ENCODE results near the gene ADISSP. TPM values are rescaled to one million over a fixed set of nuclear protein-coding genes. Genes with fewer than 3 reads are reported as not detected.

ADISSP gene
- total RNA-seq, 4 donors from 2014 or later = 11.6 to 17.0 (median 16.3) TPM

GRCh38 chr20:3781153-3781910 lies 13.8 kb upstream of the ADISSP start, which contains the start of gene SPEF1:
Gene SPEF1 (minus strand): TSS chr20:3781448. CDS start chr20:3781287, 161 bp downstream.
- no peak within 1 kb of the TSS for H3K27ac ChIP-seq
- DNase-seq = peak; percentile 72 to 75
- peak in 4 of 6 experiments; percentile 28 to 40 (median 34) for TF ChIP-seq CTCF (IDR thresholded peaks at IDR 0.05)
- TF ChIP-seq POLR2A (IDR thresholded peaks at IDR 0.05) = no peak
- no peaks in the 10 kb centered on the region for H3K36me3 ChIP-seq
- intact Hi-C loops (cut with DNase I) = no loop called here
- H3K4me1 ChIP-seq = peaks cover 25 to 52% of the 10 kb centered on the region in 2 donors
- 18 to 24% methylated on average over 14 to 28 of the region's 28 CpGs for WGBS, 2 donors
- H3K9me3 ChIP-seq = no peaks in the 10 kb centered on the region
- no peaks in the 10 kb centered on the region for H3K27me3 ChIP-seq
- H3K4me3 ChIP-seq (replicated peaks in 1 of 3) = peak within 1 kb of the TSS in 2 of 3 donors; percentile 6 to 22

GRCh38 chr20:3778976-3779375 lies 11.4 kb upstream of the ADISSP start:
- Histone ChIP-seq H3K27ac (no peak overlapping the region), H3K9me3 (no peaks in the 10 kb centered on the region), H3K36me3 (no peaks in the 10 kb centered on the region), H3K4me3 (replicated peaks in 1 of 3) (no peak overlapping the region), H3K4me1 (peaks cover 8 to 34% of the 10 kb centered on the region in 2 donors), H3K27me3 (no peaks in the 10 kb centered on the region)
- intact Hi-C loops (cut with DNase I) = no loop called here
- no peak for TF ChIP-seq POLR2A (IDR thresholded peaks at IDR 0.05)
- no peak for TF ChIP-seq CTCF (IDR thresholded peaks at IDR 0.05)
- DNase-seq = no peak
- WGBS, 2 donors = 65 to 73% methylated on average over 12 to 18 of the region's 18 CpGs

GRCh38 chr20:3777716-3778629 lies 10.4 kb upstream of the ADISSP start:
- 12 to 18% methylated on average over 12 to 33 of the region's 70 CpGs for WGBS, 2 donors
- Histone ChIP-seq H3K9me3 (no peaks in the 10 kb centered on the region), H3K27ac (no peak overlapping the region), H3K27me3 (no peaks in the 10 kb centered on the region), H3K4me3 (replicated peaks in 1 of 3) (peak overlapping the region in 2 of 3 donors; percentile 20 to 29), H3K36me3 (no peaks in the 10 kb centered on the region), H3K4me1 (peaks cover 8 to 24% of the 10 kb centered on the region in 2 donors)
- TF ChIP-seq POLR2A (IDR thresholded peaks at IDR 0.05) = no peak
- TF ChIP-seq CTCF (IDR thresholded peaks at IDR 0.05) = peak in 1 of 6 experiments; percentile 20
- peak; percentile 52 to 59 for DNase-seq
- intact Hi-C loops (cut with DNase I) = no loop called here

- Histone ChIP-seq H3K36me3 (no peaks in the 10 kb centered on the region), H3K4me1 (peaks cover 8 to 18% of the 10 kb centered on the region in 2 donors), H3K27ac (no peak overlapping the region), H3K4me3 (replicated peaks in 1 of 3) (peak overlapping the region in 1 of 3 donors; percentile 29), H3K27me3 (no peaks in the 10 kb centered on the region), H3K9me3 (no peaks in the 10 kb centered on the region)
- 19 to 38% methylated on average over 6 to 7 of the region's 16 CpGs for WGBS, 2 donors
- TF ChIP-seq CTCF (IDR thresholded peaks at IDR 0.05) = no peak
- no peak for TF ChIP-seq POLR2A (IDR thresholded peaks at IDR 0.05)
- no peak for DNase-seq
- intact Hi-C loops (cut with DNase I) = no loop called here
Measured at GRCh38 chr20:3777381-3777715, 9.8 kb upstream of the ADISSP start.

Data from thyroid gland (tissue), 4 donors.